Stimulated activated CD4-positive, alpha-beta T cell treated with anti-CD3 and anti-CD28 coated beads, Interleukin-4, amount 100 ng/mL, for 24 hours (primary cell): ENCODE measurements around the gene PIGN.
"Not testable (repeated sequence)": the region's sequence is repeated elsewhere in the genome, so short reads cannot be mapped to it uniquely, and the experiment has no call there.

Source experiments
- DNase-seq: peaks from one replicate; pipeline ENCODE4 v3.0.0-alpha.2; 2020

The PIGN gene

GRCh38 chr18:62177271-62177670 lies 9.6 kb downstream of the PIGN start:
- DNase-seq = no peak

GRCh38 chr18:62175521-62175920 lies 11.3 kb downstream of the PIGN start:
- DNase-seq = no peak

- no peak for DNase-seq
Observed at GRCh38 chr18:62172298-62172697, 14.6 kb downstream of the PIGN start.

GRCh38 chr18:62170857-62171256 lies 16.0 kb downstream of the PIGN start:
- DNase-seq = no peak

- DNase-seq = not testable (repeated sequence)
Observed at GRCh38 chr18:62166524-62166923, 20.3 kb downstream of the PIGN start.

- DNase-seq = no peak
Observed at GRCh38 chr18:62165583-62165982, 21.3 kb downstream of the PIGN start.

GRCh38 chr18:62164855-62165487 lies 21.9 kb downstream of the PIGN start:
- DNase-seq = no peak

GRCh38 chr18:62164310-62164709 lies 22.5 kb downstream of the PIGN start:
- no peak for DNase-seq

- no peak for DNase-seq
Observed at GRCh38 chr18:62157843-62158242, 29.0 kb downstream of the PIGN start.

GRCh38 chr18:62152844-62153243 lies 34.0 kb downstream of the PIGN start:
- DNase-seq = no peak

- no peak for DNase-seq
Observed at GRCh38 chr18:62151068-62151771, 35.6 kb downstream of the PIGN start.

- DNase-seq = no peak
Observed at GRCh38 chr18:62144338-62144737, 42.5 kb downstream of the PIGN start.

GRCh38 chr18:62140259-62140658 lies 46.6 kb downstream of the PIGN start:
- DNase-seq = no peak

GRCh38 chr18:62138461-62139235 lies 48.2 kb downstream of the PIGN start:
- no peak for DNase-seq

- DNase-seq = peak; percentile 72
Observed at GRCh38 chr18:62131301-62131909, 55.5 kb downstream of the PIGN start.

- no peak for DNase-seq
Observed at GRCh38 chr18:62128157-62128556, 58.7 kb downstream of the PIGN start.

- DNase-seq = no peak
Observed at GRCh38 chr18:62126737-62127136, 60.1 kb downstream of the PIGN start.

GRCh38 chr18:62125702-62126101 lies 61.2 kb downstream of the PIGN start:
- no peak for DNase-seq

- no peak for DNase-seq
Observed at GRCh38 chr18:62122330-62122729, 64.5 kb downstream of the PIGN start.

- DNase-seq = no peak
Observed at GRCh38 chr18:62119884-62120283, 67.0 kb downstream of the PIGN start.

- no peak for DNase-seq
Observed at GRCh38 chr18:62118328-62118727, 68.5 kb downstream of the PIGN start.

GRCh38 chr18:62109676-62110075 lies 77.2 kb downstream of the PIGN start:
- no peak for DNase-seq

GRCh38 chr18:62107881-62108280 lies 79.0 kb downstream of the PIGN start:
- no peak for DNase-seq

- DNase-seq = no peak
Observed at GRCh38 chr18:62106271-62106670, 80.6 kb downstream of the PIGN start.
